H1 (cell line): Measurements from ENCODE around the gene TACR3. TPM values are rescaled to one million over a fixed set of nuclear protein-coding genes. Genes with fewer than 3 reads are reported as not detected.

ENCODE experiments used
- CTCF ChIA-PET: fragments of 300-600 bp; sonication (Branson Sonifier 250); formaldehyde crosslinking; loops from one replicate; lab custom pipeline; 2021; ENCODE audit not compliant: partially characterized antibody; lab: Charles Lee
- POLR2A ChIA-PET: fragments of 300-600 bp; sonication (Branson Sonifier 250); formaldehyde crosslinking; loops from one replicate; lab custom pipeline; 2021; ENCODE audit warnings: inconsistent platforms; ENCODE audit not compliant: partially characterized antibody; lab: Charles Lee
- DNase-seq, 2 experiments: peaks; one replicate each; pipeline versions ENCODE4 v3.0.0 to v3.0.0-alpha.2; 2010 to 2022; ENCODE audit warnings: low spot score in 2 of 2, low read depth in 1 of 2, mixed read lengths in 1 of 2
- FAIRE-seq: peaks from 2 replicates; lab custom pipeline; 2011; peaks lifted over from hg19 to GRCh38; lab: Jason Lieb, UNC
- H2AFZ ChIP-seq: 2 replicates; pipeline ENCODE4 v1.8.1; 2012; ENCODE audit warnings: low read length, inconsistent platforms
- H2AK5ac ChIP-seq: 2 replicates; pipeline ENCODE4 v1.6.1; 2013; ENCODE audit warnings: low read depth, low read length
- H2BK120ac ChIP-seq: replicated peaks from 2 replicates; pipeline ENCODE3; 2013; ENCODE audit warnings: low read depth, low read length, inconsistent platforms
- H2BK12ac ChIP-seq: 2 replicates; pipeline ENCODE4 v1.6.1; 2013; ENCODE audit warnings: low read depth, low read length
- H2BK15ac ChIP-seq: 2 replicates; pipeline ENCODE4 v1.6.1; 2013; ENCODE audit warnings: low read length
- H2BK20ac ChIP-seq: 2 replicates; pipeline ENCODE4 v1.6.1; 2013; ENCODE audit warnings: low read length
- H2BK5ac ChIP-seq: 2 replicates; pipeline ENCODE4 v1.6.1; 2013; ENCODE audit warnings: low read depth, low read length
- H3K14ac ChIP-seq: 2 replicates; pipeline ENCODE4 v1.6.1; 2013; ENCODE audit warnings: inconsistent platforms; ENCODE audit not compliant: insufficient read length
- H3K18ac ChIP-seq: 2 replicates; pipeline ENCODE4 v1.6.1; 2013; ENCODE audit warnings: low read length; ENCODE audit errors: extremely low read depth
- H3K23ac ChIP-seq: 2 replicates; pipeline ENCODE4 v1.6.1; 2013; ENCODE audit warnings: inconsistent platforms; ENCODE audit not compliant: insufficient read length
- H3K23me2 ChIP-seq: 2 replicates; pipeline ENCODE4 v1.6.1; 2013; ENCODE audit warnings: low read depth, low read length
- H3K27ac ChIP-seq: 2 replicates; pipeline ENCODE4 v1.6.1; 2011; ENCODE audit warnings: low read depth, low read length, inconsistent platforms
- H3K27me3 ChIP-seq, 4 experiments: replicated peaks in 1 of 4; 1 replicate in 1 of 4; 2 replicates in 3 of 4; pipeline versions ENCODE4 v1.6.1 to v1.8.1; 2011 to 2013; ENCODE audit warnings: low read length in 3 of 4, mild to moderate bottlenecking in 3 of 4, inconsistent platforms in 2 of 4, mixed read lengths in 2 of 4, moderate library complexity in 1 of 4; ENCODE audit not compliant: control insufficient read depth in 3 of 4, insufficient read depth in 3 of 4; ENCODE audit errors: extremely low read depth in 1 of 4
- H3K36me3 ChIP-seq, 4 experiments: 2 replicates each; pipeline versions ENCODE4 v1.6.1 to v1.8.1; 2011 to 2013; ENCODE audit warnings: mild to moderate bottlenecking in 4 of 4, low read length in 3 of 4, moderate library complexity in 2 of 4, control low read depth in 1 of 4, inconsistent platforms in 1 of 4; ENCODE audit not compliant: insufficient read depth in 4 of 4, control insufficient read depth in 2 of 4
- H3K4ac ChIP-seq: replicated peaks from 2 replicates; pipeline ENCODE3; 2013; ENCODE audit warnings: low read length, low read depth, mixed read lengths, inconsistent platforms; ENCODE audit not compliant: insufficient read length
- H3K4me1 ChIP-seq, 4 experiments: replicated peaks in 1 of 4; 1 replicate in 1 of 4; 2 replicates in 3 of 4; pipeline versions ENCODE4 v1.6.1 to v1.8.1; 2011 to 2013; ENCODE audit warnings: low read length in 3 of 4, inconsistent platforms in 2 of 4, mixed read lengths in 1 of 4; ENCODE audit not compliant: insufficient read depth in 4 of 4, control insufficient read depth in 3 of 4
- H3K4me2 ChIP-seq, 2 experiments: 2 replicates each; pipeline versions ENCODE4 v1.6.1 to v1.8.1; 2011 to 2013; ENCODE audit warnings: low read depth in 2 of 2, low read length in 2 of 2, control low read depth in 1 of 2, inconsistent platforms in 1 of 2, mild to moderate bottlenecking in 1 of 2; ENCODE audit not compliant: insufficient read depth in 1 of 2
- H3K4me3 ChIP-seq, 4 experiments: fragments of 200-600, 300-600 bp in 1 of 4; sonication (generic), shearing (Covaris generic), sonication (Bioruptor Twin) in 1 of 4; 2 replicates each; pipeline versions ENCODE4 v1.5.1 to v1.8.1; 2011 to 2016; ENCODE audit warnings: low read length in 4 of 4, low read depth in 3 of 4, control low read depth in 2 of 4, inconsistent platforms in 2 of 4, mild to moderate bottlenecking in 2 of 4, mixed read lengths in 1 of 4, moderate library complexity in 1 of 4; ENCODE audit not compliant: insufficient read depth in 2 of 4; ENCODE audit errors: extremely low read depth in 1 of 4
- H3K56ac ChIP-seq: replicated peaks from 2 replicates; pipeline ENCODE3; 2013; ENCODE audit warnings: low read depth, mild to moderate bottlenecking, mixed read lengths, low read length, inconsistent platforms; ENCODE audit not compliant: insufficient read length
- H3K79me1 ChIP-seq: 2 replicates; pipeline ENCODE4 v1.6.1; 2013; ENCODE audit warnings: low read depth, low read length, control low read depth
- H3K79me2 ChIP-seq, 2 experiments: 2 replicates each; pipeline versions ENCODE4 v1.6.1 to v1.8.1; 2012 to 2013; ENCODE audit warnings: low read length in 2 of 2, mild to moderate bottlenecking in 2 of 2, inconsistent platforms in 1 of 2; ENCODE audit not compliant: insufficient read depth in 2 of 2, control insufficient read depth in 1 of 2
- H3K9ac ChIP-seq, 4 experiments: replicated peaks in 1 of 4; 1 replicate in 1 of 4; 2 replicates in 3 of 4; pipeline versions ENCODE4 v1.6.1 to v1.8.1; 2011 to 2013; ENCODE audit warnings: low read depth in 3 of 4, low read length in 3 of 4, control low read depth in 2 of 4, mild to moderate bottlenecking in 2 of 4, moderate library complexity in 2 of 4, inconsistent platforms in 1 of 4; ENCODE audit errors: extremely low read depth in 1 of 4
- H3K9me3 ChIP-seq, 2 experiments: 2 replicates each; pipeline versions ENCODE4 v1.6.1 to v1.8.1; 2012 to 2013; ENCODE audit warnings: mild to moderate bottlenecking in 2 of 2, moderate library complexity in 2 of 2, control low read depth in 1 of 2, inconsistent platforms in 1 of 2, low read depth in 1 of 2, low read length in 1 of 2, mixed read lengths in 1 of 2; ENCODE audit not compliant: insufficient read depth in 2 of 2
- H4K20me1 ChIP-seq, 2 experiments: replicated peaks in 1 of 2; 2 replicates each; pipeline versions ENCODE3 to v1.8.1; 2011 to 2013; ENCODE audit warnings: inconsistent platforms in 2 of 2, low read length in 2 of 2, mild to moderate bottlenecking in 1 of 2; ENCODE audit not compliant: insufficient read depth in 2 of 2, control insufficient read depth in 1 of 2
- H4K5ac ChIP-seq: 2 replicates; pipeline ENCODE4 v1.6.1; 2013; ENCODE audit warnings: low read length, low read depth, mixed read lengths, inconsistent platforms; ENCODE audit not compliant: insufficient read length
- H4K8ac ChIP-seq: 2 replicates; pipeline ENCODE4 v1.8.0; 2013; ENCODE audit warnings: mild to moderate bottlenecking, moderate library complexity, low read length, inconsistent platforms; ENCODE audit not compliant: insufficient read depth; ENCODE audit errors: extremely low read depth
- H4K91ac ChIP-seq: replicated peaks from 2 replicates; pipeline ENCODE3; 2013; ENCODE audit warnings: low read length, mixed read lengths, inconsistent platforms; ENCODE audit not compliant: insufficient read length
- FOSL1 ChIP-seq: IDR thresholded peaks from 2 replicates; pipeline ENCODE4 v1.6.1; 2011; ENCODE audit warnings: mild to moderate bottlenecking, low read depth, low read length, moderate library complexity; ENCODE audit not compliant: insufficient read depth
- RAD21 ChIP-seq, 2 experiments: IDR thresholded peaks in 1 of 2; conservative IDR thresholded peaks in 1 of 2; 2 replicates each; pipeline ENCODE4 v1.6.1; 2011; ENCODE audit warnings: low read depth in 2 of 2, low read length in 2 of 2, improper control_type of control experiment in 1 of 2, inconsistent platforms in 1 of 2, mild to moderate bottlenecking in 1 of 2, moderate library complexity in 1 of 2
- RFX5 ChIP-seq: IDR thresholded peaks from 2 replicates; pipeline ENCODE4 v1.6.1; 2011; ENCODE audit warnings: low read depth, low read length, improper control_type of control experiment, borderline replicate concordance
- SP1 ChIP-seq: IDR thresholded peaks from 2 replicates; pipeline ENCODE4 v1.6.1; 2011; ENCODE audit warnings: low read depth, low read length
- SP2 ChIP-seq: IDR thresholded peaks from 2 replicates; pipeline ENCODE4 v1.6.1; 2012; ENCODE audit warnings: mild to moderate bottlenecking, low read length, inconsistent platforms
- TAF7 ChIP-seq: optimal IDR thresholded peaks from 2 replicates; pipeline ENCODE3; 2011; ENCODE audit warnings: low read depth, mild to moderate bottlenecking, inconsistent platforms, low read length, moderate library complexity, borderline replicate concordance
- YY1 ChIP-seq: IDR thresholded peaks from 2 replicates; pipeline ENCODE4 v1.6.1; 2011; ENCODE audit warnings: low read depth, mild to moderate bottlenecking, low read length
- WGBS, 2 experiments: shearing (Covaris generic) in 1 of 2; methylation state at CpG; one replicate each; pipeline versions ENCODE4 v1.1.6 to v1.1.7; 2013 to 2015; ENCODE audit warnings: low lambda C conversion rate in 2 of 2, mixed read lengths in 2 of 2, inconsistent platforms in 1 of 2, low coverage in 1 of 2, missing lambda C conversion rate in 1 of 2; ENCODE audit not compliant: insufficient replicate concordance in 2 of 2, insufficient coverage in 1 of 2, insufficient read length in 1 of 2; ENCODE audit errors: extremely low coverage in 1 of 2, missing lambda C conversion rate in 1 of 2; 5-methylcytosine and 5-hydroxymethylcytosine counted together
- polyA plus RNA-seq, 7 experiments: library from polyadenylated mRNA; depleted of rRNA in 3 of 7; stranded (reverse) in 5 of 7; unstranded in 2 of 7; fragments of >200 nt in 5 of 7; fragments of 200-250 nt in 2 of 7; gene quantifications; 1 replicate in 5 of 7; 2 replicates in 1 of 7; 4 replicates in 1 of 7; pipeline versions ENCODE4 v1.2.1 to v1.2.3, GENCODE V29; 2011 to 2013; ENCODE audit warnings: missing spikeins in 2 of 7, mixed read lengths in 2 of 7
- total RNA-seq: library from RNA; stranded (reverse); fragmentation: NEBNext Ultra II Directional; extraction: Animal tissue kit (Norgen Biotek cat#: 25700); gene quantifications from 2 replicates; pipeline ENCODE4 v1.2.1, GENCODE V29; 2021
- TF ChIP-seq, protein P1 (sequence below): IDR thresholded peaks from 2 replicates; pipeline ENCODE4 v1.6.1; 2012; ENCODE audit warnings: inconsistent platforms

The TACR3 gene
- total and polyA plus RNA-seq, 2 of the 8 experiments (the other 6 are each of a cell fraction or from before 2014, with no cell fraction given): 0.30 to 2.3 TPM

DNA sequence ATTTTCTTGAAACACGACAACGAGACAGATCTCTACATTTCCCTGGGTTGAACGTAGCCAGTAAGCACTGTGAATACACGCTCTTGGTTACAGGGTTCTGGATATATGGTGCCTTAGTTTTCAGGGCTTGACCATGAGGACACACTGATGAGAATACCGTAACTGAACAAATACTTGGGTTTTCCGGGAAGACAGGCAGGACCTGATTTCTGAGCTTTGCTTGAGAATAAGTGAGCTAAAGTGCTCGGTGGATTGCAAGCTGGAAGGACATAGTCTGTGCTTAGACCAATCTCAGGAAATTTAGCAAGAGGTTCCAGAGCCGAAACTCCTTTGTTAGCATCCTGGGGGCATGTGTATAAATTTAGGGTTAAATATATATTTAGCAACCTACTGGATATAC, 876 bp upstream of the TACR3 start:
- Histone ChIP-seq H3K23ac (no peak overlapping the region), H3K9ac (no peak overlapping the region), H3K4me3 (no peak overlapping the region), H3K79me1 (no peaks in the 10 kb centered on the region), H2BK12ac (no peak overlapping the region), H3K4ac (no peak overlapping the region), H3K4me2 (peak overlapping the region in 1 of 2 experiments; percentile 97; a peak in 2 of 4 replicates), H2AK5ac (no peak overlapping the region), H3K14ac (no peak overlapping the region), H3K56ac (no peak overlapping the region), H4K8ac (no peak overlapping the region), H3K18ac (no peak overlapping the region), H3K36me3 (no peaks in the 10 kb centered on the region), H2AFZ (0 out of 2 replicates have a peak overlapping the region, but pooled peaks have one; percentile 2), H2BK15ac (no peak overlapping the region), H3K27me3 (no peaks in the 10 kb centered on the region), H3K79me2 (no peaks in the 10 kb centered on the region), H3K27ac (no peak overlapping the region), H4K20me1 (no peaks in the 10 kb centered on the region), H4K5ac (no peak overlapping the region), H2BK120ac (no peak overlapping the region), H4K91ac (no peak overlapping the region), H3K23me2 (peaks cover 9% of the 10 kb centered on the region; the same call in 1 of the 2 replicates), H2BK20ac (no peak overlapping the region), H3K4me1 (no peaks in the 10 kb centered on the region; a peak in 2 of 7 replicates), H2BK5ac (no peak overlapping the region), H3K9me3 (peaks cover 0 to 12% of the 10 kb centered on the region in 2 experiments; a peak in 2 of 4 replicates)
- WGBS, 2 experiments: 92% methylated on average over 8 of the region's 8 CpGs; no CpG with 5 or more reads in 1 of the 2 experiments
- DNase-seq (no peak), FAIRE-seq (no peak)
- ChIA-PET CTCF (interaction anchor here (1.0 to 1.1 kb wide), 2 partner anchors 9 to 512 kb away, joined by 3 read pairs; no protein-coding TSS in a partner anchor), POLR2A (no interaction called here)
- TF ChIP-seq RAD21 (IDR thresholded peaks at IDR 0.05 in 1 of 2, conservative IDR thresholded peaks at IDR 0.05 in 1 of 2; ENCODE audit: low read depth in 2 of 2, low read length in 2 of 2) (no peak), SP2 (no peak), TAF7 (no peak), YY1 (no peak), RFX5 (no peak), FOSL1 (no peak), SP1 (no peak)
- TF ChIP-seq, protein P1, sequence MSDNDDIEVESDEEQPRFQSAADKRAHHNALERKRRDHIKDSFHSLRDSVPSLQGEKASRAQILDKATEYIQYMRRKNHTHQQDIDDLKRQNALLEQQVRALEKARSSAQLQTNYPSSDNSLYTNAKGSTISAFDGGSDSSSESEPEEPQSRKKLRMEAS: no peak
